Measurements from ENCODE around the gene OR1F1. TPM values are rescaled to one million over a fixed set of nuclear protein-coding genes. Genes with fewer than 3 reads are reported as not detected.
"Not testable (repeated sequence)": the region's sequence is repeated elsewhere in the genome, so short reads cannot be mapped to it uniquely, and the experiment has no call there.

The OR1F1 gene
- total RNA-seq, 1 donor: not detected

GRCh38 chr16:3190949-3191353 is 2.9 kb downstream of the OR1F1 start:
- DNase-seq (ENCODE audit: low read depth): peak; percentile 20
- TF ChIP-seq, protein P1, sequence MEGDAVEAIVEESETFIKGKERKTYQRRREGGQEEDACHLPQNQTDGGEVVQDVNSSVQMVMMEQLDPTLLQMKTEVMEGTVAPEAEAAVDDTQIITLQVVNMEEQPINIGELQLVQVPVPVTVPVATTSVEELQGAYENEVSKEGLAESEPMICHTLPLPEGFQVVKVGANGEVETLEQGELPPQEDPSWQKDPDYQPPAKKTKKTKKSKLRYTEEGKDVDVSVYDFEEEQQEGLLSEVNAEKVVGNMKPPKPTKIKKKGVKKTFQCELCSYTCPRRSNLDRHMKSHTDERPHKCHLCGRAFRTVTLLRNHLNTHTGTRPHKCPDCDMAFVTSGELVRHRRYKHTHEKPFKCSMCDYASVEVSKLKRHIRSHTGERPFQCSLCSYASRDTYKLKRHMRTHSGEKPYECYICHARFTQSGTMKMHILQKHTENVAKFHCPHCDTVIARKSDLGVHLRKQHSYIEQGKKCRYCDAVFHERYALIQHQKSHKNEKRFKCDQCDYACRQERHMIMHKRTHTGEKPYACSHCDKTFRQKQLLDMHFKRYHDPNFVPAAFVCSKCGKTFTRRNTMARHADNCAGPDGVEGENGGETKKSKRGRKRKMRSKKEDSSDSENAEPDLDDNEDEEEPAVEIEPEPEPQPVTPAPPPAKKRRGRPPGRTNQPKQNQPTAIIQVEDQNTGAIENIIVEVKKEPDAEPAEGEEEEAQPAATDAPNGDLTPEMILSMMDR (IDR thresholded peaks at IDR 0.05; ENCODE audit: insufficient read depth, low read length): no peak
- peak overlapping the region; percentile 31 for H3K4me3 ChIP-seq (ENCODE audit: low read depth, low read length)

DNA sequence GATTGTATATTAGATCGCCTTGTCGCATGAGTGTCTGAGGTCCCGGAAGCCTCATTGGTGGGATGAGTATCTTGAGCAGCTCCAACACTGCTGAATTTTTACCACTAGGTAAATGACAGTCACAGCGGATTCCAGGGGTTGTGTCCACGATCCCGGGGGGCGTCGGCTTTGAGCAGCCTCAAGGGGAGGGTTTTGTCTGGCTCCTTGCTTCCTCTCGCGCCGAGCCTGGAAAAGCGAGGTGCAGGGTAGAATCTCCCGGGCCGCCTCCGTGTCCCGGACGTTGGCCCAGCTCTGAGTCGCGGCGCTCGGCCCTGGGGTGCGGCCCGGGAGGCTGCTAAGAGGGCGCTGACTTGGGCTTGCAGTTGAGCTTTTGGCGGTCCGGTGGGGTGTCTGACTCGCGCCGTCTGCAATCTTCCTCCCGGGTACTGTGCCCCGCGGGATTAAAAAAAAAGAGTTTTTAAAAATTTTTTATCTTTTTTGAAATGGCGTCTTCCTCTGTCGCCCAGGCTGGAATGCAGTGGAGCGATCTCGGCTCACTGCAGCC is 4.5 kb downstream of the OR1F1 start:
- H3K4me3 ChIP-seq (ENCODE audit: low read depth, low read length): no peak overlapping the region
- no peak for DNase-seq (ENCODE audit: low read depth)

DNA sequence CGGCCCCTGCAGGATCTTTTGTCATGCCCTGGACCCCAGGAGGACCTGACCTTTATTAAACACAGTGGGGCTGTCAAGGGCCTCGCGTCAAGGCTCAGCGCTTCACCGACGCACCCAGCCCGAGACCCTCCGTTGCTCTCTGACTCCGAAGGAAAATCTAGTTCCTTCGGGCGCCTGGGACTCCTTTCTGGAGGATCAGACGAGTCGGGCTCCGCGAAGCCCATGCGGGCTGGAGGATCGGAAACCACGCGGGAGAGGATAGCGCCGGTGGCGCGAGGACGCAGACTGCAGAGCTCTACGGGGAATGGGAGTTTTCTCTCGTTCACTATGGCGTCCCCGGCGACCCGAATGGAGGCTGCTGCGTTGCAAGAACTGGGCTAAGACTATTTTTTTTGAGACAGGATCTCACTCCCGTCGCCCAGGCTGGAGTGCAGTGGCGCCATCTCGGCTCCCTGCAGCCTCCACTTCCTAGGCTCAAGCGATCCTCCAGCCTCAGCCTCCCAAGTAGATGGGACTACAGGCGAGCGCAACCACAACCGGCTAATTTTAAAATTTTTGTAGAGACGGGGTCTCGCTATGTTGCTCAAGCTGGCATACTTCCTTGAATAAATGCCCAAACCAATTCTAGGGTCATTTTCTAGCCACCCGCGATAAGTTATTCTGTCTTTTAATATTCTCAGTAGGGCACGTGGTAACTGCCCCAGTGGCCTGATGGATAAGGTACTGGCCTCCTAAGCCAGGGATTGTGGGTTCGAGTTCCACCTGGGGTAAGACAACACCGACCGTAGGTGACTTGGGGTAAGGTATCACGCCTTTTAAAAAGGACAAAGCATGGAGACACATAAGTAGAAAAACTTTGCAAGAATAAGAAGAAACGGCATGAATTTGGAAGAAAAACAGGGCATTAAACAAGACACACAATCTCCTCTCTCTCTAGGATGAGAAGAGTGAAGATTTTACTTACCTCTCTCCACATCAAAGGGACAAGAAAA is 5.5 kb downstream of the OR1F1 start:
- DNase-seq (ENCODE audit: low read depth): no peak
- TF ChIP-seq, protein P1 (IDR thresholded peaks at IDR 0.05; ENCODE audit: insufficient read depth, low read length): no peak
- no peak overlapping the region for H3K4me3 ChIP-seq (ENCODE audit: low read depth, low read length)

More for the DNA sequence above, 4.5 kb downstream of the OR1F1 start:
- TF ChIP-seq, protein P1 (IDR thresholded peaks at IDR 0.05; ENCODE audit: insufficient read depth, low read length): no peak

DNA sequence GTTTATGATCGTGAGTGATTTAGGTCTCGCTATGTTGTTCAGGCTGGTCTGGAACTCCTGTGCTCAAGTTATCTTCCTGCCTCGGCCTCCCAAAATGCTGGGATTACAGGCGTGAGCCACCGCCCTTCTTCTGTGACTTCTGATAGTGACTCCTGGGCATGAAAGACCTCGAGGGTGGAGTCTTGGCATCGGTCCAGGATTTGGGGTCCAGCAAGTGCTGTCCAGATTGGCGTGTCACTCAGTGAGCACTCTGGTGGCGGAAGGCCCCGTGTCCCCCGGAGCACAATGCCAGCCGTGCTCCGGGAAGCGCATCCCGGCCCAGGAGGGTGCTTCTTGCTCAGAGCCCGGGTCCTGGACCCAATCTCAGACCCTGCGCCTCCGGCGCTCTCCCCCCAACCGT is 6.8 kb downstream of the OR1F1 start:
- no peak for DNase-seq (ENCODE audit: low read depth)
- TF ChIP-seq, protein P1 (IDR thresholded peaks at IDR 0.05; ENCODE audit: insufficient read depth, low read length): no peak
- H3K4me3 ChIP-seq (ENCODE audit: low read depth, low read length): no peak overlapping the region

DNA sequence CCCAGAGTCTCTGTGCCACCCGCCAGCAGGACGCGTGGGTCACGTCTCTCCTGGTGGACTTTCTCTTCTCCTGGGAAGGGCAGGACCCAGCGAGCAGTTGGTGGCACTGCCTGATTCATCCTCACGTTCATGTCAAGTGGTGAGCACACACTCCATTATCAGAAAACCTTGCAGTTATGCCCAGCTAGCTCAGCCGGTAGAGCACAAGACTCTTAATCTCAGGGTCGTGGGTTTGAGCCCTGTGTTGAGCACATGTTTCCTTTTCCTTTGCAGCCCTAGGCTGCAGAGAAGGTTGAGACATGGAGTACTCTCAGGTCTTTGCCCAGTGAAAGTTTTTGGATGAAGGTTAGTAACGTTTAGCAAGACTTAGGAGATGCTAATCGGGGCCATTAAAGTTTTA is 8.0 kb downstream of the OR1F1 start:
- DNase-seq (ENCODE audit: low read depth): no peak
- H3K4me3 ChIP-seq (ENCODE audit: low read depth, low read length): no peak overlapping the region
- TF ChIP-seq, protein P1 (IDR thresholded peaks at IDR 0.05; ENCODE audit: insufficient read depth, low read length): no peak

GRCh38 chr16:3197694-3198333 is 9.8 kb downstream of the OR1F1 start:
- not testable (repeated sequence) for H3K4me3 ChIP-seq (ENCODE audit: low read depth, low read length); DNase-seq (ENCODE audit: low read depth)

All from fibroblast of the aortic adventitia (primary cell).